HEK293T (cell line): Measurements from ENCODE around the gene RABL3.

ENCODE experiments used
- BHLHE40 ChIP-seq: fragments of 450-650 bp; IDR thresholded peaks from 2 replicates; pipeline ENCODE4 v1.6.1; 2016; ENCODE audit warnings: mild to moderate bottlenecking, moderate library complexity, borderline replicate concordance
- ELF4 ChIP-seq: fragments of 450-650 bp; IDR thresholded peaks from 2 replicates; pipeline ENCODE4 v1.6.1; 2017; ENCODE audit warnings: antibody characterized with exemption
- FOXM1 ChIP-seq: fragments of 450-650 bp; IDR thresholded peaks from 2 replicates; pipeline ENCODE4 v1.6.1; 2017; ENCODE audit warnings: mild to moderate bottlenecking, borderline replicate concordance
- HDGF ChIP-seq: fragments of 450-650 bp; IDR thresholded peaks from 2 replicates; pipeline ENCODE4 v1.6.1; 2017; ENCODE audit warnings: antibody characterized with exemption, borderline replicate concordance
- NFRKB ChIP-seq: fragments of 450-650 bp; IDR thresholded peaks from 2 replicates; pipeline ENCODE4 v1.6.1; 2016; ENCODE audit warnings: mild to moderate bottlenecking, moderate library complexity
- SP1 ChIP-seq: fragments of 450-650 bp; IDR thresholded peaks from 2 replicates; pipeline ENCODE4 v1.6.1; 2017
- SUZ12 ChIP-seq: fragments of 450-650 bp; IDR thresholded peaks from 2 replicates; pipeline ENCODE4 v1.6.1; 2016; ENCODE audit warnings: mild to moderate bottlenecking
- TARDBP ChIP-seq: fragments of 450-650 bp; IDR thresholded peaks from 2 replicates; pipeline ENCODE4 v1.6.1; 2016
- ZNF384 ChIP-seq: fragments of 450-650 bp; IDR thresholded peaks from 2 replicates; pipeline ENCODE4 v1.6.1; 2016

GRCh38 chr3:120778776-120779175 lies 36.5 kb upstream of the RABL3 start:
- TF ChIP-seq BHLHE40: no peak
- TF ChIP-seq TARDBP: no peak
- TF ChIP-seq NFRKB: no peak
- no peak for TF ChIP-seq ELF4
- TF ChIP-seq FOXM1: no peak
- TF ChIP-seq SUZ12: no peak
- TF ChIP-seq SP1: no peak
- TF ChIP-seq HDGF: no peak
- TF ChIP-seq ZNF384: no peak
